Progenitor cell of endocrine pancreas (in vitro differentiated cells): Measurements from ENCODE around the gene MYO3A. TPM values are rescaled to one million over a fixed set of nuclear protein-coding genes. Genes with fewer than 3 reads are reported as not detected.
"Not testable (repeated sequence)": the region's sequence is repeated elsewhere in the genome, so short reads cannot be mapped to it uniquely, and the experiment has no call there.

Experiments used
- DNase-seq: peaks from one replicate; pipeline ENCODE4 v3.0.0; 2021; ENCODE audit warnings: low spot score; ENCODE audit not compliant: unreplicated experiment
- H3K27ac Mint-ChIP-seq: 2 replicates; pipeline ENCODE4 v1.8.0; 2021; ENCODE audit warnings: mild to moderate bottlenecking, moderate library complexity, mixed read lengths
- H3K27me3 Mint-ChIP-seq: 2 replicates; pipeline ENCODE4 v1.8.0; 2021; ENCODE audit warnings: mixed read lengths
- H3K36me3 Mint-ChIP-seq: 2 replicates; pipeline ENCODE4 v1.8.0; 2022; ENCODE audit warnings: mixed read lengths; ENCODE audit not compliant: insufficient read depth
- H3K4me1 Mint-ChIP-seq: 2 replicates; pipeline ENCODE4 v1.8.0; 2021; ENCODE audit warnings: low read depth, mixed read lengths
- H3K4me3 Mint-ChIP-seq: 2 replicates; pipeline ENCODE4 v1.8.0; 2021; ENCODE audit warnings: low read depth, mild to moderate bottlenecking, moderate library complexity, mixed read lengths
- H3K9me3 Mint-ChIP-seq: 2 replicates; pipeline ENCODE4 v1.8.0; 2021; ENCODE audit warnings: low read depth, mixed read lengths
- total RNA-seq: library from RNA; stranded (reverse); gene quantifications from 2 replicates; pipeline ENCODE4 v1.2.1, GENCODE V29; 2021
- TF ChIP-seq, protein P1 (sequence below): fragments of 200-600 bp; sonication (generic); IDR thresholded peaks from one replicate; pipeline ENCODE4 v1.5.0; 2021; ENCODE audit warnings: antibody characterized with exemption, mild to moderate bottlenecking; ENCODE audit not compliant: unreplicated experiment

MYO3A gene
- total RNA-seq, 1 donor from 2014 or later: 18.0 TPM

GRCh38 chr10:26090026-26090425 lies 156.0 kb downstream of the MYO3A start:
- no peak for DNase-seq
- Mint-ChIP-seq H3K27ac (no peak overlapping the region), H3K4me1 (peaks cover 7% of the 10 kb centered on the region), H3K27me3 (no peaks in the 10 kb centered on the region), H3K9me3 (no peaks in the 10 kb centered on the region), H3K4me3 (no peak overlapping the region), H3K36me3 (peaks cover 1% of the 10 kb centered on the region)
- TF ChIP-seq, protein P1, sequence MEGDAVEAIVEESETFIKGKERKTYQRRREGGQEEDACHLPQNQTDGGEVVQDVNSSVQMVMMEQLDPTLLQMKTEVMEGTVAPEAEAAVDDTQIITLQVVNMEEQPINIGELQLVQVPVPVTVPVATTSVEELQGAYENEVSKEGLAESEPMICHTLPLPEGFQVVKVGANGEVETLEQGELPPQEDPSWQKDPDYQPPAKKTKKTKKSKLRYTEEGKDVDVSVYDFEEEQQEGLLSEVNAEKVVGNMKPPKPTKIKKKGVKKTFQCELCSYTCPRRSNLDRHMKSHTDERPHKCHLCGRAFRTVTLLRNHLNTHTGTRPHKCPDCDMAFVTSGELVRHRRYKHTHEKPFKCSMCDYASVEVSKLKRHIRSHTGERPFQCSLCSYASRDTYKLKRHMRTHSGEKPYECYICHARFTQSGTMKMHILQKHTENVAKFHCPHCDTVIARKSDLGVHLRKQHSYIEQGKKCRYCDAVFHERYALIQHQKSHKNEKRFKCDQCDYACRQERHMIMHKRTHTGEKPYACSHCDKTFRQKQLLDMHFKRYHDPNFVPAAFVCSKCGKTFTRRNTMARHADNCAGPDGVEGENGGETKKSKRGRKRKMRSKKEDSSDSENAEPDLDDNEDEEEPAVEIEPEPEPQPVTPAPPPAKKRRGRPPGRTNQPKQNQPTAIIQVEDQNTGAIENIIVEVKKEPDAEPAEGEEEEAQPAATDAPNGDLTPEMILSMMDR: no peak

- TF ChIP-seq, protein P1: no peak
- Mint-ChIP-seq H3K4me3 (no peak overlapping the region), H3K4me1 (peaks cover 5% of the 10 kb centered on the region), H3K27me3 (no peaks in the 10 kb centered on the region), H3K27ac (no peak overlapping the region), H3K9me3 (no peaks in the 10 kb centered on the region), H3K36me3 (peaks cover 1% of the 10 kb centered on the region)
- no peak for DNase-seq
These were observed 156.7 kb downstream of the MYO3A start for GRCh38 chr10:26090762-26091161.

- no peak for DNase-seq
- Mint-ChIP-seq H3K27me3 (no peaks in the 10 kb centered on the region), H3K4me1 (no peaks in the 10 kb centered on the region), H3K9me3 (no peaks in the 10 kb centered on the region), H3K27ac (no peak overlapping the region), H3K36me3 (peaks cover 4% of the 10 kb centered on the region), H3K4me3 (no peak overlapping the region)
- TF ChIP-seq, protein P1: no peak
These were observed 159.2 kb downstream of the MYO3A start for GRCh38 chr10:26093229-26093628.

DNA sequence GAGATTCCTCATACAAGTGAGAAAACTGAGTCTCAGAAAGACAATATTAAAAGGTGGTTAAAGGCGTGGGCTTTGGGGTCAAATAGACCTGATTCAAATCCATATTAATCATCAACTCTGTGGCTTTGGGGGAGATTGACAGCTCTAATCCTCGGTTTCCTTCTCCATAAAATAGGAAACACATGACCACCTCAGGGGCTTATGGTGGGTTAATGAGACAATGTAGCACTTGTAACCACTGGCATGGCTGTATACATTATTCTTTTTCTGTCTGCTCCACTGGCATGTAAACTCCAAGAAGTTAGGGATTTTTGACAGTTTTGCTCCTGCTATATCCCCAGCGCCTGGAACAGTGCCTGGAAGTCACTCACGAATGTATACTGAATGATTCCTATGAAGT lies 161.8 kb downstream of the MYO3A start:
- Mint-ChIP-seq H3K4me3 (no peak overlapping the region), H3K9me3 (peaks cover 6% of the 10 kb centered on the region), H3K27ac (no peak overlapping the region), H3K27me3 (no peaks in the 10 kb centered on the region), H3K4me1 (no peaks in the 10 kb centered on the region), H3K36me3 (peaks cover 9% of the 10 kb centered on the region)
- TF ChIP-seq, protein P1: no peak
- no peak for DNase-seq

- peaks cover 11% of the 10 kb centered on the region for H3K9me3 Mint-ChIP-seq
- not testable (repeated sequence) for H3K4me1 Mint-ChIP-seq, H3K27me3 Mint-ChIP-seq, H3K4me3 Mint-ChIP-seq, H3K27ac Mint-ChIP-seq, DNase-seq
- H3K36me3 Mint-ChIP-seq: peaks cover 15% of the 10 kb centered on the region
These were observed 163.5 kb downstream of the MYO3A start for GRCh38 chr10:26097549-26097948.

DNA sequence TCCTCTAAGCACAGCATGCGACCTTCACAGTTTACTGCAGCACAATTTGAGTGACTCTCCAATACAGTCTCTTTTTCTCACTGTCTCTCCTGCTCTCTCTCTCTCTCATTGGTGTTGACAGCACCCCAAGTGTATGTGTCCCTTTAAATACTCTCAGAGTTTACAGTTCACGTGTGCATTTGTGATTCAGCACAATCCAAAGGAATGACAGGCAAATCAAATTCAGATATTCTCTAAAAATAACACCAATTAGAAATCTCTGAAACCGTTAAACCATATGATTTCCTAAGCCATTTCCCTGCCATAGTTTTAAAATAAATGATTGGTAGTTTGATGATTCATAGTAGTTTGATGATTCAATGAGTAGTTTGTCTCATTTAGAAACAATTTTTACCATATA lies 178.5 kb downstream of the MYO3A start:
- peaks cover 4% of the 10 kb centered on the region for H3K4me1 Mint-ChIP-seq
- DNase-seq: no peak
- H3K36me3 Mint-ChIP-seq: no peaks in the 10 kb centered on the region
- H3K27ac Mint-ChIP-seq: no peak overlapping the region
- TF ChIP-seq, protein P1: no peak
- no peaks in the 10 kb centered on the region for H3K9me3 Mint-ChIP-seq
- no peaks in the 10 kb centered on the region for H3K27me3 Mint-ChIP-seq
- no peak overlapping the region for H3K4me3 Mint-ChIP-seq
